ENCODE data around the gene ADA. TPM values are rescaled to one million over a fixed set of nuclear protein-coding genes. Genes with fewer than 3 reads are reported as not detected.

Gene ADA
- total RNA-seq, 1 experiment from 2014 or later: 28.2 TPM

Other genes with a start within 250 kb of the ADA start
- gene TTPAL, start 175.8 kb downstream of the ADA start, total RNA-seq (2021): 28.5 and 31.3 TPM in 2 replicates
- 76.0 and 110 TPM in 2 replicates for gene SERINC3, start 129.6 kb downstream of the ADA start, total RNA-seq (2021)
- gene PKIG, start 69.1 kb downstream of the ADA start, total RNA-seq (2021): 41.9 and 50.1 TPM in 2 replicates
- 0.20 TPM in 1 of 2 replicates, not detected in the other for gene CCN5, start 63.7 kb upstream of the ADA start, total RNA-seq (2021)
- gene KCNK15, start 94.2 kb upstream of the ADA start, total RNA-seq (2021): 0.20 and 0.26 TPM in 2 replicates
- gene RIMS4, start 158.8 kb upstream of the ADA start, total RNA-seq (2021): 0.13 and 0.15 TPM in 2 replicates
- gene YWHAB, start 234.0 kb upstream of the ADA start, total RNA-seq (2021): 194 and 249 TPM in 2 replicates

Measured in PC-9 (cell line).